SH-SY5Y (cell line): ENCODE measurements around the gene MRPL28.

ENCODE experiments used
- GATA2 ChIP-seq: IDR thresholded peaks from 2 replicates; pipeline ENCODE4 v1.6.1; 2011; ENCODE audit warnings: mild to moderate bottlenecking, low read depth, low read length
- GATA3 ChIP-seq: IDR thresholded peaks from 2 replicates; pipeline ENCODE4 v1.6.1; 2011; ENCODE audit warnings: low read depth, mild to moderate bottlenecking, low read length, moderate library complexity

GRCh38 chr16:321532-321931 is 48.8 kb downstream of the MRPL28 start:
- TF ChIP-seq GATA3 (no peak), GATA2 (no peak)
